Stimulated activated CD8-positive, alpha-beta memory T cell treated with anti-CD3 and anti-CD28 coated beads, Interleukin-7, amount 100 ng/mL, for 1 hour (primary cell): ENCODE measurements around the gene FKRP.
"Not testable (repeated sequence)": the region's sequence is repeated elsewhere in the genome, so short reads cannot be mapped to it uniquely, and the experiment has no call there.

Experiments used
- DNase-seq, 2 donors: peaks; one replicate each; pipeline ENCODE4 v3.0.0-alpha.2; 2020; ENCODE audit warnings: low read depth in 2 of 2

The FKRP gene

GRCh38 chr19:46745521-46746280 lies at the start of gene FKRP:
Gene FKRP (plus strand): TSS chr19:46746057. CDS start chr19:46755451, 9,394 bp downstream.
- no peak for DNase-seq

GRCh38 chr19:46696866-46697203 lies 49.0 kb upstream of the FKRP start:
- DNase-seq, result no peak

- DNase-seq, result no peak
These were observed 48.5 kb upstream of the FKRP start for GRCh38 chr19:46697204-46697960.

- DNase-seq, result no peak
These were observed 47.2 kb upstream of the FKRP start for GRCh38 chr19:46698395-46699321.

- no peak for DNase-seq
These were observed 45.2 kb upstream of the FKRP start for GRCh38 chr19:46700704-46701103.

- DNase-seq, result peak; percentile 83 to 90
These were observed 41.3 kb upstream of the FKRP start for GRCh38 chr19:46704379-46705076.

GRCh38 chr19:46710687-46711086 lies 35.2 kb upstream of the FKRP start:
- no peak for DNase-seq

- DNase-seq, result not testable (repeated sequence)
These were observed 33.0 kb upstream of the FKRP start for GRCh38 chr19:46712768-46713338.

- DNase-seq, result peak; percentile 56 to 64
These were observed 31.9 kb upstream of the FKRP start for GRCh38 chr19:46713781-46714443.

- peak in 1 of 2 donors; percentile 41 for DNase-seq
These were observed 31.3 kb upstream of the FKRP start for GRCh38 chr19:46714444-46715106.

GRCh38 chr19:46715620-46715974 lies 30.3 kb upstream of the FKRP start:
- no peak for DNase-seq

- no peak for DNase-seq
These were observed 29.7 kb upstream of the FKRP start for GRCh38 chr19:46715975-46716671.

GRCh38 chr19:46716672-46717033 lies 29.2 kb upstream of the FKRP start:
- DNase-seq, result no peak

- peak; percentile 77 to 83 for DNase-seq
These were observed 28.7 kb upstream of the FKRP start, which contains the start of gene PRKD2 for GRCh38 chr19:46717034-46717715. Gene PRKD2 (minus strand): TSS chr19:46717114. CDS start chr19:46716370, 744 bp downstream.

- peak in 1 of 2 donors; percentile 2 for DNase-seq
These were observed 28.1 kb upstream of the FKRP start for GRCh38 chr19:46717716-46718143.

- peak; percentile 32 to 45 for DNase-seq
These were observed 27.5 kb upstream of the FKRP start for GRCh38 chr19:46718157-46718933.

GRCh38 chr19:46718934-46719622 lies 26.8 kb upstream of the FKRP start:
- no peak for DNase-seq
